Karpas-422 (cell line): ENCODE results near the gene ITGA7. TPM values are rescaled to one million over a fixed set of nuclear protein-coding genes. Genes with fewer than 3 reads are reported as not detected.

Source experiments
- DNase-seq: peaks from one replicate; pipeline ENCODE4 v3.0.0-alpha.2; 2015
- H2AFZ ChIP-seq: fragments of 200-600 bp; sonication (generic); 2 replicates; pipeline ENCODE4 v1.6.1; 2014; ENCODE audit warnings: antibody characterized with exemption, low read length, mixed read lengths
- H3K27ac ChIP-seq: fragments of 200-600 bp; sonication (generic); 2 replicates; pipeline ENCODE4 v1.5.1; 2014; ENCODE audit warnings: mild to moderate bottlenecking, low read length, moderate library complexity
- H3K27me3 ChIP-seq: fragments of 200-600 bp; sonication (generic); 2 replicates; pipeline ENCODE4 v1.6.1; 2014; ENCODE audit warnings: low read length, mixed read lengths
- H3K36me3 ChIP-seq: fragments of 200-600 bp; sonication (generic); 2 replicates; pipeline ENCODE4 v1.6.1; 2014; ENCODE audit warnings: low read length, mixed read lengths; ENCODE audit not compliant: insufficient read depth
- H3K4me1 ChIP-seq: fragments of 200-600 bp; sonication (generic); 2 replicates; pipeline ENCODE4 v1.6.1; 2014; ENCODE audit warnings: mild to moderate bottlenecking, low read length, mixed read lengths
- H3K4me2 ChIP-seq: fragments of 200-600 bp; sonication (generic); 2 replicates; pipeline ENCODE4 v1.6.1; 2014; ENCODE audit warnings: low read length, low read depth, mild to moderate bottlenecking; ENCODE audit not compliant: poor library complexity, severe bottlenecking
- H3K4me3 ChIP-seq: fragments of 200-600 bp; sonication (generic); 2 replicates; pipeline ENCODE4 v1.5.1; 2014; ENCODE audit warnings: mild to moderate bottlenecking, antibody characterized with exemption, low read length, mixed read lengths
- H3K79me2 ChIP-seq: fragments of 200-600 bp; sonication (generic); 2 replicates; pipeline ENCODE4 v1.6.1; 2014; ENCODE audit warnings: mild to moderate bottlenecking, low read length, mixed read lengths
- H3K9ac ChIP-seq: fragments of 200-600 bp; sonication (generic); 2 replicates; pipeline ENCODE4 v1.6.0; 2014; ENCODE audit warnings: low read length
- H3K9me2 ChIP-seq: fragments of 200-600 bp; sonication (generic), shearing (Covaris generic); replicated peaks from 2 replicates; pipeline ENCODE4 v1.6.0; 2014; ENCODE audit warnings: mild to moderate bottlenecking, low read length, moderate library complexity; ENCODE audit not compliant: insufficient read depth
- H3K9me3 ChIP-seq: fragments of 300-700, 200-600 bp; sonication (generic); 2 replicates; pipeline ENCODE4 v1.6.1; 2014; ENCODE audit warnings: low read length, mixed read lengths
- H4K20me1 ChIP-seq: fragments of 200-600 bp; sonication (generic); 2 replicates; pipeline ENCODE4 v1.6.1; 2014; ENCODE audit warnings: mild to moderate bottlenecking, antibody characterized with exemption, low read length, low read depth; ENCODE audit not compliant: insufficient read depth
- total RNA-seq: library from RNA; depleted of rRNA; stranded (reverse); fragments of >200 nt; shearing (Covaris generic); gene quantifications from 2 replicates; pipeline ENCODE4 v1.2.3, GENCODE V29; 2014; ENCODE audit warnings: low replicate concordance

Gene ITGA7
- total RNA-seq, 1 experiment from 2014 or later: 0.78 TPM

DNA sequence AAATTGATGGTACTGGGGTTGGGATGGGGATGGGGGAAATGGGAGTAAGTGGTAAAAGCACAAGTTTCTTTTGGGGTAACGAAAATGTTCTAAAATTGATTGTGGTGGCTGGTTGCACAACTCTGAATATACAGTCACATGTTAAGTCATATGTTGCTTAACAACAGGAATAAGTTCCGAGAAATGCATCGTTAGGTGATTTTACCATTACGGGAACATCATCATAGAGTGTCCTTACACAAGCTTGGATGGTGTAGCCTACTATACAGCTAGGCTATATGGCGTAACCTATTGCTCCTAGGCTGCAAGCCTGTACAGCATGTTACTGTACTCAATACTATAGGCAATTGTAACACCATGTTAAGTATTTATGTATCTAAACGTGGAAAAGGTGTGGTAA is 31.0 kb downstream of the ITGA7 start:
- Histone ChIP-seq H4K20me1 (no peaks in the 10 kb centered on the region), H3K4me1 (peaks cover 7% of the 10 kb centered on the region), H2AFZ (no peak overlapping the region), H3K27me3 (no peaks in the 10 kb centered on the region), H3K27ac (no peak overlapping the region), H3K36me3 (no peaks in the 10 kb centered on the region), H3K9me3 (no peaks in the 10 kb centered on the region), H3K4me2 (no peak overlapping the region), H3K9ac (no peak overlapping the region), H3K9me2 (no peaks in the 10 kb centered on the region), H3K4me3 (no peak overlapping the region), H3K79me2 (no peaks in the 10 kb centered on the region)
- no peak for DNase-seq

GRCh38 chr12:55675666-55676065 is 32.0 kb downstream of the ITGA7 start:
- Histone ChIP-seq H3K27me3 (no peaks in the 10 kb centered on the region), H3K4me3 (no peak overlapping the region), H3K9me3 (no peaks in the 10 kb centered on the region), H3K4me2 (no peak overlapping the region), H3K36me3 (no peaks in the 10 kb centered on the region), H3K79me2 (no peaks in the 10 kb centered on the region), H2AFZ (no peak overlapping the region), H3K9ac (no peak overlapping the region), H3K4me1 (peaks cover 7% of the 10 kb centered on the region), H4K20me1 (no peaks in the 10 kb centered on the region), H3K27ac (no peak overlapping the region), H3K9me2 (no peaks in the 10 kb centered on the region)
- DNase-seq: no peak

GRCh38 chr12:55673638-55674037 is 34.1 kb downstream of the ITGA7 start:
- H3K27me3 ChIP-seq: no peaks in the 10 kb centered on the region
- peak overlapping the region; percentile 14 for H3K4me2 ChIP-seq
- H3K9ac ChIP-seq: no peak overlapping the region
- no peaks in the 10 kb centered on the region for H4K20me1 ChIP-seq
- no peaks in the 10 kb centered on the region for H3K9me3 ChIP-seq
- no peaks in the 10 kb centered on the region for H3K9me2 ChIP-seq
- H3K79me2 ChIP-seq: no peaks in the 10 kb centered on the region
- peaks cover 7% of the 10 kb centered on the region for H3K4me1 ChIP-seq
- H3K36me3 ChIP-seq: no peaks in the 10 kb centered on the region
- peak overlapping the region; percentile 91 for H2AFZ ChIP-seq
- no peak overlapping the region for H3K4me3 ChIP-seq
- peak; percentile 72 for DNase-seq
- no peak overlapping the region for H3K27ac ChIP-seq

DNA sequence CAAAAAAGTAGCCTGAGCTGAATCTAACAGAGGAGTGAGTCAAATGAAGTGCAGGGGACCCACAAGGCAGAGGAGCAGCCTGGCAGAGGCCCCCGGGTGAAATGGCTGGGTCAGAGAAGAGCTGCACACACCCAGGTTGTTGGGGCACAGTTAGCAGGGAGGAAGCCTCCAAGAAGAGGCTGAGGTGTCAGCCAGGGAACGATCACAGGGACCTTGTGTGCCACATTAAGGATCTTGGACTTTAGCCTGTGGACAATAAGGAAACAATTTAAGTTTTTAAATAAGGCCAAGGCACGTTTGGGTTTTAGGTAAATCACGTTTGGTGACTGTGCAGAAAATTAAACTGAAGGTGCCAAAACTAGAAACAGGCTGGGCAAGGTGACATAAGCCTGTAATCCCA is 36.0 kb downstream of the ITGA7 start:
- Histone ChIP-seq H3K9me2 (no peaks in the 10 kb centered on the region), H3K27ac (no peak overlapping the region), H3K36me3 (no peaks in the 10 kb centered on the region), H3K4me1 (peaks cover 7% of the 10 kb centered on the region), H3K79me2 (no peaks in the 10 kb centered on the region), H3K4me3 (no peak overlapping the region), H3K9me3 (no peaks in the 10 kb centered on the region), H3K27me3 (no peaks in the 10 kb centered on the region), H3K9ac (no peak overlapping the region), H4K20me1 (no peaks in the 10 kb centered on the region), H3K4me2 (no peak overlapping the region), H2AFZ (no peak overlapping the region)
- no peak for DNase-seq

GRCh38 chr12:55670276-55670675 is 37.4 kb downstream of the ITGA7 start:
- H3K9me3 ChIP-seq: no peaks in the 10 kb centered on the region
- H3K4me2 ChIP-seq: no peak overlapping the region
- no peaks in the 10 kb centered on the region for H3K27me3 ChIP-seq
- H3K27ac ChIP-seq: no peak overlapping the region
- no peak for DNase-seq
- H3K79me2 ChIP-seq: no peaks in the 10 kb centered on the region
- no peaks in the 10 kb centered on the region for H3K9me2 ChIP-seq
- no peak overlapping the region for H2AFZ ChIP-seq
- H3K9ac ChIP-seq: no peak overlapping the region
- no peaks in the 10 kb centered on the region for H4K20me1 ChIP-seq
- H3K4me1 ChIP-seq: peaks cover 7% of the 10 kb centered on the region
- no peaks in the 10 kb centered on the region for H3K36me3 ChIP-seq
- H3K4me3 ChIP-seq: no peak overlapping the region

GRCh38 chr12:55666508-55666907 is 41.2 kb downstream of the ITGA7 start:
- H4K20me1 ChIP-seq: no peaks in the 10 kb centered on the region
- no peak overlapping the region for H3K4me2 ChIP-seq
- H3K4me3 ChIP-seq: no peak overlapping the region
- H3K27ac ChIP-seq: no peak overlapping the region
- no peak overlapping the region for H2AFZ ChIP-seq
- H3K4me1 ChIP-seq: no peaks in the 10 kb centered on the region
- no peaks in the 10 kb centered on the region for H3K27me3 ChIP-seq
- no peaks in the 10 kb centered on the region for H3K79me2 ChIP-seq
- no peak for DNase-seq
- H3K36me3 ChIP-seq: no peaks in the 10 kb centered on the region
- no peaks in the 10 kb centered on the region for H3K9me3 ChIP-seq
- H3K9ac ChIP-seq: no peak overlapping the region
- no peaks in the 10 kb centered on the region for H3K9me2 ChIP-seq

GRCh38 chr12:55664826-55665225 is 42.9 kb downstream of the ITGA7 start:
- H3K27ac ChIP-seq: no peak overlapping the region
- no peaks in the 10 kb centered on the region for H3K4me1 ChIP-seq
- H3K79me2 ChIP-seq: no peaks in the 10 kb centered on the region
- H3K9me3 ChIP-seq: no peaks in the 10 kb centered on the region
- no peak overlapping the region for H3K9ac ChIP-seq
- H3K36me3 ChIP-seq: no peaks in the 10 kb centered on the region
- no peak for DNase-seq
- no peak overlapping the region for H3K4me3 ChIP-seq
- no peaks in the 10 kb centered on the region for H3K9me2 ChIP-seq
- H3K4me2 ChIP-seq: no peak overlapping the region
- no peaks in the 10 kb centered on the region for H4K20me1 ChIP-seq
- no peak overlapping the region for H2AFZ ChIP-seq
- H3K27me3 ChIP-seq: no peaks in the 10 kb centered on the region

- H3K79me2 ChIP-seq: no peaks in the 10 kb centered on the region
- no peak overlapping the region for H2AFZ ChIP-seq
- H3K36me3 ChIP-seq: no peaks in the 10 kb centered on the region
- H3K4me1 ChIP-seq: no peaks in the 10 kb centered on the region
- H3K9me3 ChIP-seq: no peaks in the 10 kb centered on the region
- H3K9me2 ChIP-seq: no peaks in the 10 kb centered on the region
- H3K4me2 ChIP-seq: no peak overlapping the region
- DNase-seq: no peak
- no peak overlapping the region for H3K9ac ChIP-seq
- no peaks in the 10 kb centered on the region for H4K20me1 ChIP-seq
- no peak overlapping the region for H3K27ac ChIP-seq
- no peaks in the 10 kb centered on the region for H3K27me3 ChIP-seq
- no peak overlapping the region for H3K4me3 ChIP-seq
Observed at GRCh38 chr12:55663391-55663790, 44.3 kb downstream of the ITGA7 start.
